CD4-positive, alpha-beta T cell treated with Interleukin-1 beta for 1 hour (primary cell): ENCODE data around the gene UPP1.
"Not testable (repeated sequence)": the region's sequence is repeated elsewhere in the genome, so short reads cannot be mapped to it uniquely, and the experiment has no call there.

ENCODE experiments used
- DNase-seq, 2 donors: peaks; one replicate each; pipeline ENCODE4 v3.0.0-alpha.2; 2020 to 2022

The UPP1 gene

GRCh38 chr7:48112401-48113165 lies 23.5 kb downstream of the UPP1 start:
- no peak for DNase-seq

GRCh38 chr7:48113275-48113674 lies 24.2 kb downstream of the UPP1 start:
- no peak for DNase-seq

GRCh38 chr7:48114115-48114514 lies 25.1 kb downstream of the UPP1 start:
- no peak for DNase-seq

- DNase-seq = no peak
Observed at GRCh38 chr7:48114589-48114988, 25.5 kb downstream of the UPP1 start.

GRCh38 chr7:48116043-48116442 lies 27.0 kb downstream of the UPP1 start:
- no peak for DNase-seq

GRCh38 chr7:48118041-48118440 lies 29.0 kb downstream of the UPP1 start:
- no peak for DNase-seq

GRCh38 chr7:48120536-48120935 lies 31.5 kb downstream of the UPP1 start:
- DNase-seq = not testable (repeated sequence)

- DNase-seq = no peak
Observed at GRCh38 chr7:48126037-48126436, 37.0 kb downstream of the UPP1 start.

GRCh38 chr7:48130658-48131108 lies 41.6 kb downstream of the UPP1 start:
- no peak for DNase-seq

- DNase-seq = no peak
Observed at GRCh38 chr7:48132792-48133191, 43.7 kb downstream of the UPP1 start.

- DNase-seq = no peak
Observed at GRCh38 chr7:48139459-48139858, 50.4 kb downstream of the UPP1 start.

- no peak for DNase-seq
Observed at GRCh38 chr7:48140001-48140681, 51.1 kb downstream of the UPP1 start.

GRCh38 chr7:48141521-48141920 lies 52.5 kb downstream of the UPP1 start:
- no peak for DNase-seq

GRCh38 chr7:48144291-48144768 lies 55.3 kb downstream of the UPP1 start:
- DNase-seq = no peak

- DNase-seq = no peak
Observed at GRCh38 chr7:48147078-48147591, 58.1 kb downstream of the UPP1 start.

GRCh38 chr7:48147690-48148089 lies 58.6 kb downstream of the UPP1 start:
- not testable (repeated sequence) for DNase-seq

- DNase-seq = no peak
Observed at GRCh38 chr7:48148311-48148710, 59.2 kb downstream of the UPP1 start.

- no peak for DNase-seq
Observed at GRCh38 chr7:48149058-48149457, 60.0 kb downstream of the UPP1 start.

GRCh38 chr7:48150086-48150485 lies 61.0 kb downstream of the UPP1 start:
- DNase-seq = no peak

GRCh38 chr7:48154792-48155413 lies 65.8 kb downstream of the UPP1 start:
- DNase-seq = peak in 1 of 2 donors; percentile 38
